NOMO-1 treated with dmso at 0.1 percent for 144 hours (cell line): ENCODE data around the gene GPR132.
"Not testable (repeated sequence)": the region's sequence is repeated elsewhere in the genome, so short reads cannot be mapped to it uniquely, and the experiment has no call there.

Experiments
- DNase-seq: peaks from one replicate; lab custom pipeline; 2025; ENCODE audit not compliant: unreplicated experiment; lab: John Stamatoyannopoulos, UW

GPR132 gene

GRCh38 chr14:105065280-105066228, at the start of gene GPR132:
Gene GPR132, minus strand, starts transcription at chr14:105065430. Its CDS starts 10,010 bp downstream, at chr14:105055420.
- peak; percentile 99 for DNase-seq

GRCh38 chr14:105109243-105109642, 44.0 kb upstream of the GPR132 start:
- not testable (repeated sequence) for DNase-seq

DNA sequence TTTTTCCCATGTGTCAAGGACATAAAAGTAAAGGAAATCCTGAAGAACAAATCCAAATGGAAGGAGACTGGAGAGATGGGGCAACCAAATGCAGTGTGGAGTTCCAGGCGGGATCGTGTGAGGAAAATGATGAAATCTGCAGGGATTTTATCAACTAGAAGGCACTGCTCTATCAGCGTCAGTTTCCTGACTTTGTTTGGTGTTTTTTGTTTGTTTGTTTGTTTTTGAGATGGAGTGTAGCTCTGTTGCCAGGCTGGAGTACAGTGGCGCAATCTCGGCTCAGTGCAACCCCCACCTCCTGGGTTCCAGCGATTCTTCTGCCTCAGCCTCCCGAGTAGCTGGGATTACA, 43.3 kb upstream of the GPR132 start:
- DNase-seq = no peak

- DNase-seq = no peak
Observed at GRCh38 chr14:105107781-105108515, 42.7 kb upstream of the GPR132 start.

DNA sequence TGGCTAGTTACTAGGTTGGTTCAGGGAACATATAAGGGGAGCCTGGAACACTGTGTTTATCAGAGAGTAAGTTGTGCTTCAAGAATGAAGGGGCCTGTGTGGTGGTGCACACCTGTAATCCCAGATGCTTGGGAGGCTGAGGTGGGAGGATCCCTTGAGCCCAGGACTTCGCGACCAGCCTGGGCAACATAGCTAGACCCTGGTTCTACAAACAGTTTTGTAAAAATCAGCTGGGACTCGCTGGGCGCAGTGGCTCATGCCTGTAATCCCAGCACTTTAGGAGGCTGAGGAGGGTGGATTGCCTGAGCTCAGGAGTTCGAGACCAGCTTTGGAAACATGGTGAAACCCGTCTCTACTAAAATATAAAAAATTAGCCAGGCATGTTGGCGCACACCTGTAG, 42.1 kb upstream of the GPR132 start:
- no peak for DNase-seq

DNA sequence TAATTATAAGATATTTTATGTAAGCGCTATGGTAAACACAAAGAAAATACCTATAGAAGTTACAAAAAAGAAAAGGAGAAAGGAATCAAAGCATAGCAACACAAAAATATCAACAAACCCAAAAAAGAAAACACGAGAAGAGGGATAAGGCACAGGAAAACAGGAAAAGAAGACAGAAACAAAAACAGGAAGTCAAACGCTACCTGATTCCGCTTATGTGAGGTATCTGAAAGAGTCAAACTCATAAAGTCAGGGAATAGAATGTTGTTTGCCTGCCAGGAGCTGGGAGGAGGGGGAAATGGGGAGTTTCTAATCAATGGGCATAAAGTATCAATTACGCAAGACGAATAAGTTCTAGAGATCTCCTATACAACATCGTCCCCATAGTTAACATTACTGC, 39.9 kb upstream of the GPR132 start:
- DNase-seq = no peak

GRCh38 chr14:105102893-105103292, 37.7 kb upstream of the GPR132 start:
- no peak for DNase-seq

GRCh38 chr14:105102361-105102870, 37.2 kb upstream of the GPR132 start:
- no peak for DNase-seq

DNA sequence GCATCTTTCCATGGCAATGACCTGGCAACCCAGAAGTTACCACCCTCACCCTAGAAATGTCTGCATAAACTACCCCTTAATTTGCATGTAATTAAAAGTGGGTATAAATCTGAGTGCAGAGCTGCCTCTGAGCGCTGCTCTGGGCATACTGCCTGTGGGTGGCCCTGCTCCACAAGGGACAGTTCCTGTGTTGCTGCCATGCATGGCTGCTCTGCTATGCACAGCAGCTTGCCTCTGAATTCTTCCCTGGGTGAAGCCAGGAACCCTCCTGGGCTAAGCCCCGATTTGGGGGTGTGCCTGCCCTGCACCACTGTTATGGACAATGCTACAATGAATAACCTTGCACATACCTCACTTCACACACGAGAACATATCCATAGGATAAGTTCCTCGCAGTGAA, 35.7 kb upstream of the GPR132 start:
- no peak for DNase-seq

DNA sequence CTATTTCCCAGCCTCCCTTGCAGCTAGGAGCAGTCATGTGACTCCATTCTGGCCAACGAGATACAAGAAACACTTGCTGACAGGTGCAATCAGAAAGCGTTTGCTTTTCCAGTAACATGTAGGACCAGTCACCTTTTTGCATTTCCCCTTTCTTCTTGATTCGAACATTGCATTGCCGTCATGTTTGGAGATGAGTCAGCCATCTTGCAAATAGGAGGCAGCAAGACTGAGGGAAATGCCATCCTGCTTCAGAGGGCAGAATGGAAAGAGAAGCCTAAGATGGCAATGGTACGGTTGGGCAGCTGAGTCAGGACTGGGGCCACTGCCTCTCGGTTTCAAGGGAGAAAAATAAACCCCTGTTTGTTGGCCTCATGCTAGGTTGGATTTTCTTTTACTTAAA, 34.5 kb upstream of the GPR132 start:
- no peak for DNase-seq

- DNase-seq = no peak
Observed at GRCh38 chr14:105098316-105098715, 33.1 kb upstream of the GPR132 start.

GRCh38 chr14:105097794-105098127, 32.5 kb upstream of the GPR132 start:
- no peak for DNase-seq

DNA sequence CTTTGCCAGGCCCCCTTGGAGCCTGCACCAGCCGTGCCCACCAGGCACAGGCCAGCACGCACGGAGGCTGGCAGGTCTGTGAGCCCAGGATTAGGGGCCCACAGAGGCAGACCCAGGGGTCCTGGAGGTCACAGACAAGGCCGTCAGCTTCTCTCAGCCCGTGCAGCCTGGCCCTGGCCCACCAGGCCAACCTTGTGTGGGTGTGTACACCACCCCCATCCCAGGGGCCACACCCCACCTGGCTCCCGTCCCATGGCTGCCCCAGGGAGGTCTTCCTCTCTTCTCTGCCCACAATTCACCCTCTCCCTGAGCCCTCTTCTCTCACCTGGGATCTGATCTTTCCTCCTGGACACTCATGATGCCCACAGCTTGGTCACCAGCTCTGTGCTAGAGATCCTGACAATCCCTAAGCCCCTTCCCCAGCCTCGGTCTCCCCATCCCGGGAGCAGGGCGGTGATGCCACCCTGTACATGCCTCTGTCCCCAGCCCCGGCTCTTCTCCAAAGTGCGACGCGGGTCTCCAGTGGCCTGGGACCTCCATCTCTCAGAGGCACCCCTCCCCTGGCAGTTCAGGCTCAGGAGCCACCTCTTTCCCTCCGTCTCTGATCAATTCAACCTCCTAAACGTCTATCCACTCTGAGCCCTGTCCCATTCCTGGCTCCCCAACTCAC, 31.1 kb upstream of the GPR132 start:
- DNase-seq = no peak

GRCh38 chr14:105095236-105095805, 30.1 kb upstream of the GPR132 start:
- no peak for DNase-seq

DNA sequence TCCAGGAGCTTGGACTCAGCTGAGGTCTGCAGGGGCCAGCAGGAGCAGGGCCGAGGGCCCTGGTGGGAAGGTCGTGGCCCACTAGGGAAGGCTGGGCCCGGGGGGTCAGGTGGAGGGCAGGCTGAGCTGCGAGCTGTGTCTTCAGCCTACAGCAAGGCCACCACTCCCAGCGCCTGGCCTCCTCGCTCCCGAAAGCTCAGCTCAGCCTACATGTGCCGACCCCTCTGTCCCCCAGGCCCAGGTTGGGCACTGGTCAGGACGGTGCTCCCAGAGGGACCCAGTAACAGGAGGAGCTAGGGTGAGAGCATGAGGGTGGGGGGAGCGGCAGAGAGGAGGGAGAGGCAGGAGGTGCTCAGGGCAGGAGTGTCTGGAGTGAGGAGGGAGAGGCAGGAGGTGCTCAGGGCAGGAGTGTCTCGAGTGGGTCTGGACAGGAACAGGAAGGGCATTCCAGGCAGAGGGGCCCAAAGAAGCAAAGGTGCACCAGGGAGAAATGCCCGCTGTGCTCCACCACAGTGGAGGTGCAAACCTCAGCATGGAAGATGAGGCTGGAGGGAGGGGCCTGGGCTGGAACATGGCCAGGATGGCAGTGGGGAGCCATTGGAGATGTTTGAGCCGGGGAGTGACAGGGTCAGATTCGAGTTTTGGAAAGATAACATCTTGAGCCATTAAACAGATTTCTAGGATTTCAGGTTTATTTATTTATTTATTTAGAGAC, 29.1 kb upstream of the GPR132 start:
- no peak for DNase-seq

- peak; percentile 73 for DNase-seq
Observed at GRCh38 chr14:105093431-105094192, 28.4 kb upstream of the GPR132 start.

DNA sequence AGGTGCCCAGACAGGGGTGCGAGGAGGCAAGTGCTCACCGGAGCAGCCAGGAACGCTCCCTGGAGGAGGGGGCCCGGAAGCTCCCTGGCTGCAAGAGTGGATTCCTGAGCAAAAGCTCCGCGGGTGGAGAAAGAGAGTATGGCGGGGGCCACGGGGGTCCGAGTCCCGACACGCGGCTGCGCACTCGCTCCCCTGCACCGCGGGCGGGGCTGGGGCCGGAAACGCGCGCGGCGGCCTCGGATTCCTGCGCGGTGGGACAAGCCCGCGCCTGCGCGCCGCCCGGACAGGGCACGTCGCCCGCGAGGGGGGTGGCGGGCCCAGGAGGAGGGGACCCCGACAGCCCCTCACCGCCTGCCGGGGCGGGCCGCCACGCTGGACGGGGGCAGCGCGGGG, 27.8 kb upstream of the GPR132 start:
- no peak for DNase-seq

DNA sequence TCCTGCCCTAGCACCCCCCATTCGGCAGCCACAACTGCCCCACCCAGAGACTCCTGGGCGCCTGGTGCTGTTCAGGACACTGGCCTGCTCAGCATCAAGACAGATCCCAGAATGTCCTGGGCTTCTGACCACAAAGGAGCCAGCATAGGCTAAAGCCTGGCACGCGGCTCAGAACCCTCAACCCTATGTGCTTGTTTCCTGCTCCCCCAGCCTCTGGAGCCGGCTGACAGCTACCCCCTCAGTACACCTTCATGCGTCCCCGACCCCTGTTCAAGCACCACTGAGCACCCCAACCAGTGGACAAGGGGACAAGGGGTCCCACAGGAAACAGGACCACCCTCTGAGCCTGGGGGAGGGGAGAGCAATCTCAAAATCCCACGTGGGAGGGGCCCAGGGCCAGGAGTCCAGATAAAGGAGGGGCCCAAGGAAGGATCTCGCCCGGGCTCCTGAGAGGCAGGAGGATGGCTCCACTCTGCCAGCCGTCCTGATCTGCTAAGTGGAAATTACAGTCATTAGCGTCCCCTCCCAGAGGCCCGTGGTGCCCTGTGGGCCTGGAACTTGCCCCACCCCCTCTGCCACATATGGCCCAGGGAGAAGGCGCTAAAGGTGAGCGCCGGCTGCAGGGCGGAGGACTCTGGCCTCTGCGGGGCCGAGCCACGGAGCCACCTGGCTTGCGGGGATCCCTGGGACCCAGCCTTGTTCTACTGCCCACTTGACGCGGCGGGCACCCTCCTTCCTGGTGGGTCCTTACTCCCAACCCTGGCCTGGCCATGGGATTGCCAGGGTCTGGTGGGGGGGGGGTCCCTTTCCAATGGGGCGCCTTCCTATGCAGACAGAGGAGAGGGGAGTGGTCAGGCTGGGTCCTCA, 27.2 kb upstream of the GPR132 start:
- no peak for DNase-seq
